ENCODE results near the gene NLK. TPM values are rescaled to one million over a fixed set of nuclear protein-coding genes. Genes with fewer than 3 reads are reported as not detected.

NLK gene
- total and polyA plus RNA-seq, 2 donors (not counting 3 experiments of a cell fraction or from before 2014, with no cell fraction given), result 23.8 to 34.2 TPM

GRCh38 chr17:28046034-28046825 is 3.8 kb downstream of the NLK start:
- BruUV-seq (replicated peaks), result no TSS peak

More at GRCh38 chr17:28046034-28046825, 3.8 kb downstream of the NLK start:
- no peak overlapping the region for H3K27ac ChIP-seq (ENCODE audit: insufficient read depth, low read depth, low read length)
- CTCF ChIA-PET, result interaction anchor here (1.0 to 4.4 kb wide), 2 partner anchors 12 to 153 kb away, joined by 3 to 12 read pairs; partner anchors contain the start of gene LYRM9
- POLR2A ChIA-PET, result no interaction called here
- H3K36me3 ChIP-seq (ENCODE audit: control insufficient read depth in 2 of 2, extremely low read depth in 1 of 2, insufficient read depth in 2 of 2, low read length in 2 of 2), result peaks cover 0 to 11% of the 10 kb centered on the region in 2 experiments
- H3K27me3 ChIP-seq (ENCODE audit: control insufficient read depth in 2 of 2, insufficient read depth in 2 of 2, low read length in 2 of 2), result no peaks in the 10 kb centered on the region
- intact Hi-C loops (cut with micrococcal nuclease), result no loop called here
- H3K9ac ChIP-seq (replicated peaks; ENCODE audit: extremely low read depth, insufficient read depth, low read length), result no peak overlapping the region
- dilution Hi-C loops (cut with MboI; ENCODE audit: extremely low pct_ligation_motif_present, low sequenced_read_pairs), result no loop called here
- H3K4me3 ChIP-seq (replicated peaks in 1 of 3; ENCODE audit: insufficient read depth in 1 of 3, low read depth in 1 of 3, low read length in 3 of 3), result no peak overlapping the region
- peaks cover 8% of the 10 kb centered on the region for H4K20me1 ChIP-seq (replicated peaks; ENCODE audit: control insufficient read depth, extremely low read depth, insufficient read depth, low read length)
- H3K79me2 ChIP-seq (ENCODE audit: control insufficient read depth, insufficient read depth, low read length), result peaks cover 92% of the 10 kb centered on the region
- TF ChIP-seq MYC (IDR thresholded peaks at IDR 0.05; ENCODE audit: low read depth, low read length), result no peak
- TF ChIP-seq EZH2 (IDR thresholded peaks at IDR 0.05; ENCODE audit: borderline replicate concordance, low read depth, low read length, severe bottlenecking), result no peak
- TF ChIP-seq, protein P1, sequence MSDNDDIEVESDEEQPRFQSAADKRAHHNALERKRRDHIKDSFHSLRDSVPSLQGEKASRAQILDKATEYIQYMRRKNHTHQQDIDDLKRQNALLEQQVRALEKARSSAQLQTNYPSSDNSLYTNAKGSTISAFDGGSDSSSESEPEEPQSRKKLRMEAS (IDR thresholded peaks at IDR 0.05; ENCODE audit: insufficient read depth, insufficient read length), result no peak
- no peak for TF ChIP-seq FOS (IDR thresholded peaks at IDR 0.05; ENCODE audit: borderline replicate concordance, insufficient read depth, low read length)
- TF ChIP-seq JUN (IDR thresholded peaks at IDR 0.05; ENCODE audit: borderline replicate concordance, insufficient read depth, insufficient read length, low read depth), result no peak
- TF ChIP-seq POLR2A (IDR thresholded peaks at IDR 0.05; ENCODE audit: low read depth, low read length), result no peak
- TF ChIP-seq, protein P2, sequence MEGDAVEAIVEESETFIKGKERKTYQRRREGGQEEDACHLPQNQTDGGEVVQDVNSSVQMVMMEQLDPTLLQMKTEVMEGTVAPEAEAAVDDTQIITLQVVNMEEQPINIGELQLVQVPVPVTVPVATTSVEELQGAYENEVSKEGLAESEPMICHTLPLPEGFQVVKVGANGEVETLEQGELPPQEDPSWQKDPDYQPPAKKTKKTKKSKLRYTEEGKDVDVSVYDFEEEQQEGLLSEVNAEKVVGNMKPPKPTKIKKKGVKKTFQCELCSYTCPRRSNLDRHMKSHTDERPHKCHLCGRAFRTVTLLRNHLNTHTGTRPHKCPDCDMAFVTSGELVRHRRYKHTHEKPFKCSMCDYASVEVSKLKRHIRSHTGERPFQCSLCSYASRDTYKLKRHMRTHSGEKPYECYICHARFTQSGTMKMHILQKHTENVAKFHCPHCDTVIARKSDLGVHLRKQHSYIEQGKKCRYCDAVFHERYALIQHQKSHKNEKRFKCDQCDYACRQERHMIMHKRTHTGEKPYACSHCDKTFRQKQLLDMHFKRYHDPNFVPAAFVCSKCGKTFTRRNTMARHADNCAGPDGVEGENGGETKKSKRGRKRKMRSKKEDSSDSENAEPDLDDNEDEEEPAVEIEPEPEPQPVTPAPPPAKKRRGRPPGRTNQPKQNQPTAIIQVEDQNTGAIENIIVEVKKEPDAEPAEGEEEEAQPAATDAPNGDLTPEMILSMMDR (IDR thresholded peaks at IDR 0.05; ENCODE audit: extremely low read depth in 1 of 2, insufficient read depth in 1 of 2, low read depth in 1 of 2, low read length in 2 of 2), result no peak
- TF ChIP-seq POLR2AphosphoS5 (IDR thresholded peaks at IDR 0.05; ENCODE audit: insufficient read depth, low read depth, low read length), result no peak
- no peaks in the 10 kb centered on the region for H3K9me3 ChIP-seq (replicated peaks; ENCODE audit: control insufficient read depth, insufficient read depth, low read length)
- DNase-seq (ENCODE audit: low read depth, low spot score) (no peak), FAIRE-seq (no peak)
- peaks cover 3% of the 10 kb centered on the region for H3K9me1 ChIP-seq (replicated peaks; ENCODE audit: control insufficient read depth, extremely low read depth, insufficient read depth, low read length)
- peak overlapping the region; percentile 98 for H3K4me2 ChIP-seq (ENCODE audit: insufficient read depth, low read length)
- peaks cover 31% of the 10 kb centered on the region for H3K4me1 ChIP-seq (ENCODE audit: control insufficient read depth, extremely low read depth, insufficient read depth, low read length)
- no peak overlapping the region for H2AFZ ChIP-seq (ENCODE audit: low read depth, low read length)

All from endothelial cell of umbilical vein (primary cell).